Activated CD4-positive, alpha-beta T cell treated with anti-CD3 and anti-CD28 coated beads for 36 hours (primary cell): ENCODE measurements around the gene PDE4B. TPM values are rescaled to one million over a fixed set of nuclear protein-coding genes. Genes with fewer than 3 reads are reported as not detected.

Source experiments
- ATAC-seq: fragments of 200-7000 bp; cut with Tn5 transposase; one replicate; pipeline ENCODE4 v1.10.0; 2021; ENCODE audit warnings: mild to moderate bottlenecking, moderate library complexity
- CTCF ChIA-PET: fragments of 350-600 bp; sonication (Branson Sonifier 250); formaldehyde crosslinking; loops from one replicate; lab custom pipeline; 2021; ENCODE audit warnings: antibody characterized with exemption; lab: Charles Lee
- POLR2A ChIA-PET: fragments of 350-600 bp; sonication (Branson Sonifier 250); formaldehyde crosslinking; loops from one replicate; lab custom pipeline; 2021; ENCODE audit warnings: antibody characterized with exemption, inconsistent platforms; lab: Charles Lee
- DNase-seq: peaks from one replicate; pipeline ENCODE4 v3.0.0-alpha.2; 2020
- H3K27ac Mint-ChIP-seq: one replicate; pipeline ENCODE4 v1.8.0; 2021; ENCODE audit warnings: mixed read lengths
- H3K27me3 Mint-ChIP-seq: one replicate; pipeline ENCODE4 v1.8.0; 2021; ENCODE audit warnings: mixed read lengths
- H3K36me3 Mint-ChIP-seq: one replicate; pipeline ENCODE4 v1.8.0; 2021; ENCODE audit warnings: low read depth, mixed read lengths
- H3K4me1 Mint-ChIP-seq: one replicate; pipeline ENCODE4 v1.8.0; 2021; ENCODE audit warnings: mixed read lengths
- H3K4me3 Mint-ChIP-seq: one replicate; pipeline ENCODE4 v1.8.0; 2021; ENCODE audit warnings: mild to moderate bottlenecking, moderate library complexity, mixed read lengths
- H3K9me3 Mint-ChIP-seq: one replicate; pipeline ENCODE4 v1.8.0; 2021; ENCODE audit warnings: low read depth, mixed read lengths
- intact Hi-C, 2 experiments: fragments of 100-400 bp; cut with DNase I in 1 of 2; cut with micrococcal nuclease in 1 of 2; formaldehyde crosslinking; loops; one replicate each; pipeline versions ENCODE4 v1.14.2 to v1.15.1; 2022 to 2024; cut with DNase I, micrococcal nuclease
- total RNA-seq, 2 experiments: library from RNA; stranded (reverse); gene quantifications; one replicate each; pipeline ENCODE4 v1.2.3, GENCODE V29; 2021

Gene PDE4B
- total RNA-seq, 2 experiments from 2014 or later, result 24.2 to 24.7 TPM

DNA sequence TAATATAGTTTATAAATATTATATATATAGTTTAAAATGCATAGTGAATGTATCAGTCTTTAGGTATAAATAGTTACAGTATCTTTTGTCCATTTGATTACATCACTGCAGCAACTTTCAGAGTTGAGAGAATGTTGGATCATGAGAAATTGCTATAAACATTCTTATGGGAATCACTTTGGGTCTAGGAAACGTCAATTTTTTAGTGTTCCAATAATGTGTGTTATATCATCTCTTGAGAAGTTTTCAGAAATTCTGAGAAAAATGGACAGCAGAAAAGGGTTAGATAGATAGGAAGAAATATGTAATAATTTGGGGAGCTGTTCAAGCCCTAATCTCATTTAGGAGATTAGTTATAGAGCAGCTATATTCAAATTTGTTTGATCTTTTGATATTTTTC, 556.1 kb downstream of the PDE4B start:
- Mint-ChIP-seq H3K9me3 (no peaks in the 10 kb centered on the region), H3K36me3 (peaks cover 38% of the 10 kb centered on the region), H3K27me3 (no peaks in the 10 kb centered on the region), H3K4me3 (no peak overlapping the region), H3K27ac (peak overlapping the region; percentile 88), H3K4me1 (peaks cover 94% of the 10 kb centered on the region)
- intact Hi-C loops, result loop anchor here in 1 of 2 experiments (10.0 kb wide), 1 partner anchor 1284 kb away; no protein-coding TSS in a partner anchor
- ATAC-seq (no peak), DNase-seq (no peak)
- ChIA-PET CTCF (interaction anchor here (2.9 to 9.9 kb wide), 5 partner anchors 13 to 96 kb away, joined by 8 to 109 read pairs (median 30); no protein-coding TSS in a partner anchor), POLR2A (interaction anchor here (0.8 kb wide), 1 partner anchor 15 kb away, joined by 5 read pairs; no protein-coding TSS in a partner anchor)

DNA sequence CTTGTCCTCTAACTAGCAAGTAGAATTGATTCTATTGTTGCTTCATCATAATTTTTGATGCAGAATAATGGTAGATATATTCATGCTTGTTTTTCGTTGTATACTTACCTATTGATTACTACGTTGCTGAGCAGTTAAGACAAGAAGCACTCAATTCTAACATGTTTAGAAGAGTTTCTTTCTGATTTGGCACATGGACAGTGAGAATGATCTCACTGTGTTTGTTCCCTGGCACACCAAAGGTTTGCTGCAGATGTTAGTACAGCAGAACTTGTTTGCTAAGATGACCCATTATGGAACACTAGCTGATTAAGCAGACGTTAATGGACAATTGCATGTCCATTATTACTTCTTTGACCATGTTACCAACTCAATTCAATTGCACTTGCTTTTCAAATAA, 556.5 kb downstream of the PDE4B start:
- intact Hi-C loops, result loop anchor here in 1 of 2 experiments (10.0 kb wide), 1 partner anchor 1284 kb away; no protein-coding TSS in a partner anchor
- Mint-ChIP-seq H3K36me3 (peaks cover 36% of the 10 kb centered on the region), H3K27me3 (no peaks in the 10 kb centered on the region), H3K4me3 (peak overlapping the region; percentile 57), H3K27ac (peak overlapping the region; percentile 88), H3K9me3 (no peaks in the 10 kb centered on the region), H3K4me1 (peaks cover 94% of the 10 kb centered on the region)
- DNase-seq, result no peak
- CTCF ChIA-PET, result interaction anchor here (1.1 to 9.9 kb wide), 8 partner anchors 12 to 101 kb away, joined by 3 to 109 read pairs (median 27); no protein-coding TSS in a partner anchor
- POLR2A ChIA-PET, result interaction anchor here (0.8 kb wide), 1 partner anchor 15 kb away, joined by 5 read pairs; no protein-coding TSS in a partner anchor
- ATAC-seq, result no peak

DNA sequence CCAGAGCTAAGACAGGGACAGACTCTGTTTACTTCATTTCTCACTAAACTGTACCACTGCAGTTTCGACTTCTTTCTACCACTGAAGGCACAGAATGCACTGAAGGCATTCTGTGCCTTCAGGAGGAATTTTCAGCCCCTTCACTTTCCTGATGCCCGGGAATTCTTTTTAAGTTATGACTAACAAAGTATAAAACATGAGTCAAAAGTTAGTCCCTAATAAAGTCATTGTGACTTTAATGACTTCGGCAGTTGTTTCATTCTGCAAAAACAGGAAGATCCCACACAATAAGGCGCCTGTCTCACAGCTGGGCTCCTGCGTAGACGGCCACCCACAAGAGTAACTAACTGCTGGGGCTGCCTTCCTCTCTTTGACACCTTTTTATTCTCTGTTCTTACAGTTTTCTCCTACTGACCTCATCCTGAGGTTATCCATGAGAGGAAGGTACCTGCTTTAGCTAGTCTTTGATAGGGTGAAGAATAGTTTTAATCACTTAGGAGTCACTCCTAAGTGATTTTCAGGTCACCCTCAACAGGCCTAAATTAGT, 557.4 kb downstream of the PDE4B start:
- ChIA-PET CTCF (interaction anchor here (0.8 to 9.9 kb wide), 23 partner anchors 8 to 114 kb away, joined by 3 to 109 read pairs (median 8); no protein-coding TSS in a partner anchor), POLR2A (interaction anchor here (0.9 to 2.5 kb wide), 10 partner anchors 14 to 107 kb away, joined by 4 to 60 read pairs (median 7); no protein-coding TSS in a partner anchor)
- peak; percentile 59 for ATAC-seq
- peak overlapping the region; percentile 57 for H3K4me3 Mint-ChIP-seq
- H3K27me3 Mint-ChIP-seq, result no peaks in the 10 kb centered on the region
- peaks cover 36% of the 10 kb centered on the region for H3K36me3 Mint-ChIP-seq
- peaks cover 93% of the 10 kb centered on the region for H3K4me1 Mint-ChIP-seq
- no peaks in the 10 kb centered on the region for H3K9me3 Mint-ChIP-seq
- intact Hi-C loops, result loop anchor here (1.0 to 5.0 kb wide), 5 partner anchors 20 to 538 kb away; no protein-coding TSS in a partner anchor
- peak; percentile 78 for DNase-seq
- peak overlapping the region; percentile 88 for H3K27ac Mint-ChIP-seq

DNA sequence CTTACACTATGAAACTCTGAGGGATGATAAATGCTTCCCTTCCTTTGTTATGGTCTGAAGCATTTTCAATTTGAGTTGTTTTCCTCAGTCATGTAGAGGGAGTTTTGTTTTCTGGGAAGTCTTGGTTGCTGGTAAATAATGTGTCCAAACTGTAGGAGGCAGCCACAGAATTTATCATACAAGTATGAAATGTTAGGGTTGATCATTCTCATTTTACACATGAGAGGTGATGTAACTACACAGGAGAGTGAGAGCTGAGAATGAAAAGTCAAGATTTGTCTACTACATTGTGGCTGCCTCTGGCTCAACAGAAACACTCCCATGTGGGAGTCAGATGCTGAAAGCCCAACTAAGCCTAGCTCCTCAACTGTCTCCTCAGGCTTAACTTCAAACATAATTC, 558.8 kb downstream of the PDE4B start:
- Mint-ChIP-seq H3K4me3 (peak overlapping the region; percentile 18), H3K27me3 (no peaks in the 10 kb centered on the region), H3K36me3 (peaks cover 40% of the 10 kb centered on the region), H3K4me1 (peaks cover 92% of the 10 kb centered on the region), H3K27ac (peak overlapping the region; percentile 92), H3K9me3 (no peaks in the 10 kb centered on the region)
- intact Hi-C loops, result loop anchor here (1.0 to 5.0 kb wide), 9 partner anchors 19 to 539 kb away; no protein-coding TSS in a partner anchor
- CTCF ChIA-PET, result interaction anchor here (1.0 to 9.9 kb wide), 22 partner anchors 9 to 392 kb away, joined by 3 to 109 read pairs (median 10); no protein-coding TSS in a partner anchor
- POLR2A ChIA-PET, result interaction anchor here (0.6 to 2.5 kb wide), 8 partner anchors 13 to 85 kb away, joined by 3 to 60 read pairs (median 3); no protein-coding TSS in a partner anchor
- DNase-seq (no peak), ATAC-seq (peak; percentile 65)

DNA sequence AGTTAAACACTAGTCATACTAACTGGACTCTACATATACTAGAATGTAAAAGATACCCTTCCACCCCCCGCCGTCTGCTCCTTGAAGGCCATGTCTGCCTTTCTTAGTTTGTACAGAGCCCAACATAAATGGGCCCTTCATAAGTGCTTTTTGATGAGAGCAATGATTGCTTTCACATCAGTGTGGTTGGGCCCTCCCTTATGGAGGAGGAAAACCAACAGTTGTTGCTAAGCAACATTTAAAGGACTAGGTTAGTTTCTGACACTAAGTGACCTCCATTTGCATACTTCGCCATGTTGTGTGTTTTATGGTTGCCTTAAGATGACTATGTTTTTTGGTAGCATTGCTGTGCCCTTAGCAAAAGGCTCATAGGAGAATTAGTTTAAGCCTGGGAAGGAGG, 559.2 kb downstream of the PDE4B start:
- no peak for DNase-seq
- intact Hi-C loops, result loop anchor here (1.0 to 5.0 kb wide), 9 partner anchors 18 to 540 kb away; no protein-coding TSS in a partner anchor

DNA sequence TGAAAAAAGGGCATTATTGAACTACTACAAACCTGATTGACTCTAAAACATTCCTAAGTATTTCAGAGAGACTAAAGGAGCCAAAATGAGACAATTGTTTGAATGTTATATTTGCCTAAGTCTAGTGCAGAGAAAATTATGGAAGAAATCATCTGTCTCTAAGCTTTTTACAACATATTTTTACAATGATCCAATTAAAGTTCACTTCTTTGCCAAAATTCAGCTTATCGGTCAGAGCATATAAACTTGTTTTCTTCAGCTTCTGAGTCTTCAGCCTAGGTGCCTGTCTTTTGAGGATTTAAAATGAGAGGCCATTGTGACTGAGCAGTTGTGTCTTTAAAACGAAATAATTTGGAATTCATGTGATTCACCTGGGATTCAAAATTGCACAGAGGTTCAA, 560.1 kb downstream of the PDE4B start:
- Mint-ChIP-seq H3K4me3 (no peak overlapping the region), H3K4me1 (peaks cover 93% of the 10 kb centered on the region), H3K9me3 (no peaks in the 10 kb centered on the region), H3K36me3 (peaks cover 47% of the 10 kb centered on the region), H3K27ac (peak overlapping the region; percentile 92), H3K27me3 (no peaks in the 10 kb centered on the region)
- DNase-seq (no peak), ATAC-seq (no peak)
- CTCF ChIA-PET, result interaction anchor here (0.7 to 9.9 kb wide), 11 partner anchors 9 to 1391 kb away, joined by 3 to 109 read pairs (median 21); no protein-coding TSS in a partner anchor
- intact Hi-C loops, result loop anchor here (5.0 kb wide), 2 partner anchors 85 to 540 kb away; no protein-coding TSS in a partner anchor
- POLR2A ChIA-PET, result no interaction called here

More for the DNA sequence above, 559.2 kb downstream of the PDE4B start:
- ChIA-PET CTCF (interaction anchor here (0.6 to 9.9 kb wide), 19 partner anchors 9 to 393 kb away, joined by 3 to 109 read pairs (median 11); no protein-coding TSS in a partner anchor), POLR2A (interaction anchor here (0.6 to 2.5 kb wide), 7 partner anchors 19 to 84 kb away, joined by 3 to 60 read pairs (median 3); no protein-coding TSS in a partner anchor)
- peak; percentile 28 for ATAC-seq
- Mint-ChIP-seq H3K36me3 (peaks cover 42% of the 10 kb centered on the region), H3K27ac (peak overlapping the region; percentile 92), H3K4me3 (peak overlapping the region; percentile 18), H3K9me3 (no peaks in the 10 kb centered on the region), H3K27me3 (no peaks in the 10 kb centered on the region), H3K4me1 (peaks cover 92% of the 10 kb centered on the region)

DNA sequence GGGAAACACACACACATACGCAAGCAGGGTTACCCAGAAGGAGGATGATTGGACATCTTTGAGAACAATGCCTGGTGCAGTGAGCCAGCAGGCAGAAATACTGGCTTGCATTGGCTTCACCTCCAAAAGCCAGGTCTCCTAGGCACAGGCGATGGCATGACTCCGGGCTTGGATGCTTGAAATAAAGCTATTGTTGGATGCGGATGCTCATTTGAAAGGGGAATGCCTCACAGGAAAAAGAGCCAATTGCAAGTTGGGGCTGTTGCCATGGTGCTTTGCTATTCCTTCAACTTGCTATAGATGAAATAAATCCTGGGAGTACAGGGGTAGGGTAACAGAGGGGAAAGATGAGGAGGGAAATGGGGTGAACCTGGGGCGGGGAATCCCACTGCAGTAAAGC, 560.6 kb downstream of the PDE4B start:
- Mint-ChIP-seq H3K4me1 (peaks cover 93% of the 10 kb centered on the region), H3K36me3 (peaks cover 52% of the 10 kb centered on the region), H3K27ac (peak overlapping the region; percentile 92), H3K4me3 (no peak overlapping the region), H3K27me3 (no peaks in the 10 kb centered on the region), H3K9me3 (no peaks in the 10 kb centered on the region)
- CTCF ChIA-PET, result interaction anchor here (0.7 to 9.9 kb wide), 8 partner anchors 8 to 1391 kb away, joined by 4 to 109 read pairs (median 28); no protein-coding TSS in a partner anchor
- intact Hi-C loops, result loop anchor here (5.0 kb wide), 2 partner anchors 84 to 541 kb away; no protein-coding TSS in a partner anchor
- DNase-seq, result no peak
- POLR2A ChIA-PET, result no interaction called here
- no peak for ATAC-seq

DNA sequence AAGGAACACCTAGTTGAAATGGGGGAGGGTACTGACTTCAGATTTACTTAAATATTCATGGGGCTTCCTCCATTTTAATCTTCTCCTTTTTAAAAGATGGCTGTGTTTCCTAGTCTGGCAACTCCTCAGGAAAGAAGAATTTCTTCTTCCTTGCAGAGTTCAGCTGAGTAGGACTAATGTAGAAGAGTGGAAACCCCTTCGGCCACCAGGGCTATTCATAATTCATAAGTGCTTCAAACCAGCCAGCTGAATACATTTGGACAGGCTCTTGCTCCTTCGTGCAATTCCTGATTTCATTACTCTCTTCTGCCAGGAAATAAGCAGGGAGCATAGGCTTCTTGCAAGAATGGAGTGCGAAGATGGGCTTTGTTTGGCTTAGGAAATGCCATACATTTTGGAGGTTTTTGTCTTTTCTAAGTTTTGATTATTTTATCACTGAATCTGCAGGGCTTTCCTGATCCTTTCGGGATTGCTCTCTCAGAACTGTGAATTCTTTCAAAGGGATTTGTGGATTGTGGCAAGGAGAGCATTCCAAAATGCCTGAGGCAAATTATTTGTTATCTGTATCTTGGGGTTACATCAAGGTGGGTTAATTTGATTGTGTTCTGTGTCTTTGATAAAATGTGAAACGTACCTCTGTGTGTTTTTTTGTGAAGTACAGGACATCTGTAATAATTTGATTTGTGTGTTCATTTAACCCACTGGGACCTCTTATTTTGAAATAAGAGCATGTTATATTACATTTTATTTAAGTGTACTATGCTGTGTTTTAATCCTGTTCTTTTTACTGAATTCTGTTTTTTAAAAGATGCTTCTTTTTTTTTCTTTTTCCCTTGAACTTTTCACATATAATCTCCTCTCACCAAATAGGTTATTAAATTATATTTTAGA, 561.9 kb downstream of the PDE4B start:
- DNase-seq (no peak), ATAC-seq (no peak)
- Mint-ChIP-seq H3K27me3 (no peaks in the 10 kb centered on the region), H3K4me3 (no peak overlapping the region), H3K9me3 (no peaks in the 10 kb centered on the region), H3K4me1 (peaks cover 94% of the 10 kb centered on the region), H3K27ac (peak overlapping the region; percentile 58), H3K36me3 (peaks cover 62% of the 10 kb centered on the region)
- intact Hi-C loops, result loop anchor here (5.0 kb wide), 2 partner anchors 83 to 542 kb away; no protein-coding TSS in a partner anchor
- CTCF ChIA-PET, result interaction anchor here (4.7 to 9.9 kb wide), 5 partner anchors 7 to 106 kb away, joined by 20 to 109 read pairs (median 30); no protein-coding TSS in a partner anchor
- POLR2A ChIA-PET, result no interaction called here

DNA sequence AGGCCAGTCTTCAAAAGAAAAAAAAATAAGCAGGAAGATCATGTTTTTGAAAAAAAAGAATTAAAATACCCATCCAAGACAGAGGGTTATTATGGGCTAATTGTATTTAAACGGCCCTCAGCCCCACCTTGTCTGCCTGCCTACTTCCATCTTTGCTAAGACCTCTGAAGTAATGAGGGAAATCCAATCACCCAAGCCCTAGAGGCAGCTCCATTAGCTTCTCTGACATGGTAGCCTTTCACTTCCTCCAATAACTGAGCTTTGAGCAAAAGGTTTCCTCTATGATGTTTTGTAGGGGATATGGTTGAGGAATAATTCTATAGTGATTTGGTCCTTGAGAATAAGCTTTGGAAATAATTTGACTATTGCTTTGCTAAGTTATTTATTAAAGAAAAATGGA, 563.1 kb downstream of the PDE4B start:
- peaks cover 91% of the 10 kb centered on the region for H3K4me1 Mint-ChIP-seq
- no peak overlapping the region for H3K4me3 Mint-ChIP-seq
- no peaks in the 10 kb centered on the region for H3K9me3 Mint-ChIP-seq
- ATAC-seq (no peak), DNase-seq (no peak)
- no peak overlapping the region for H3K27ac Mint-ChIP-seq
- intact Hi-C loops, result no loop called here
- H3K36me3 Mint-ChIP-seq, result peaks cover 67% of the 10 kb centered on the region
- H3K27me3 Mint-ChIP-seq, result no peaks in the 10 kb centered on the region
- ChIA-PET POLR2A (no interaction called here), CTCF (interaction anchor here (1.1 to 2.5 kb wide), 3 partner anchors 12 to 81 kb away, joined by 3 to 10 read pairs (median 6); no protein-coding TSS in a partner anchor)

DNA sequence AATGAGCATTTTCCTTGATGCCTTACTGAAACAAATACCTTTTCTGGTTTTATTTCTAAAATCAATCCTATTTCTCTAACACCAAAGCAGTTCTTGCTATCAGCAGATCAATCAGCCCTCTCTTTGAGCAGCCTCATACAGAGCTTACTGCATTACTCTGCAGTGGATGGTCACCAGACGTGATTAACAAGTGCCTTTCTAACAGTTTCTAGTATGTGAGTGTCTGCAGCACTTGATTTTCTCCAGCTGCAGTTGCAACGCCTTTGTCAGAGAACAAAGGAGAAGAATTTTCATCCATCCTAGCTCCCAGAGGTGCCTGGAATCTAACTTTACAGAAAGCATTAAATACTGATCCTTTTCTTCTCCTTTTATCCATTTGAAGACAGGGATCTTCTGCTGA, 563.9 kb downstream of the PDE4B start:
- ChIA-PET CTCF (interaction anchor here (0.6 to 2.5 kb wide), 9 partner anchors 8 to 389 kb away, joined by 3 to 10 read pairs (median 4); no protein-coding TSS in a partner anchor), POLR2A (no interaction called here)
- ATAC-seq (no peak), DNase-seq (no peak)
- Mint-ChIP-seq H3K4me1 (peaks cover 85% of the 10 kb centered on the region), H3K36me3 (peaks cover 73% of the 10 kb centered on the region), H3K4me3 (no peak overlapping the region), H3K9me3 (no peaks in the 10 kb centered on the region), H3K27ac (no peak overlapping the region), H3K27me3 (no peaks in the 10 kb centered on the region)
- intact Hi-C loops, result no loop called here
